HepG2 (cell line): ENCODE results near the gene LSM12. TPM values are rescaled to one million over a fixed set of nuclear protein-coding genes. Genes with fewer than 3 reads are reported as not detected.
A peak's percentile ranks its signal among the peaks of the same experiment; 100 is the strongest.

Experiments
- ATAC-seq: fragments of 200-7000 bp; cut with Tn5 transposase; 3 replicates; pipeline ENCODE4 v1.9.1; 2020; ENCODE audit warnings: mild to moderate bottlenecking, moderate library complexity
- BruUV-seq: library from RNA; stranded (reverse); fragments of 400-500 nt; replicated peaks from 2 replicates; lab custom pipeline; 2021; lab: Mats Ljungman, UMichigan
- CTCF ChIA-PET: fragments of 300-600 bp; formaldehyde crosslinking; extraction: SDS; loops from one replicate; lab custom pipeline; 2021; ENCODE audit warnings: low total read pairs, inconsistent platforms, low intra/inter-chr PET ratio; lab: Yijun Ruan, JAX
- POLR2A ChIA-PET: fragments of 350-600 bp; sonication (Branson Sonifier 250); formaldehyde crosslinking; loops from one replicate; lab custom pipeline; 2020; ENCODE audit warnings: antibody characterized with exemption, inconsistent platforms; lab: Yijun Ruan, JAX
- DNase-seq: peaks from one replicate; pipeline ENCODE4 v3.0.0-alpha.2; 2015; ENCODE audit warnings: low spot score
- FAIRE-seq: peaks from 3 replicates; lab custom pipeline; 2011; peaks lifted over from hg19 to GRCh38; lab: Jason Lieb, UNC
- H2AFZ ChIP-seq: one replicate; pipeline ENCODE4 v1.6.1; 2011; ENCODE audit warnings: low read length, inconsistent platforms
- H3K27ac ChIP-seq: fragments of 300-600 bp; 3 replicates; pipeline ENCODE4 v1.8.0; 2011; ENCODE audit warnings: mixed run types, mild to moderate bottlenecking, mixed read lengths, low read length, inconsistent platforms; ENCODE audit not compliant: insufficient read depth; ENCODE audit errors: extremely low read length
- H3K27me3 ChIP-seq, 2 experiments: fragments of 200-600 bp in 1 of 2; 2 replicates in 1 of 2; 3 replicates in 1 of 2; pipeline versions ENCODE4 v1.6.0 to v1.8.0; 2011; ENCODE audit warnings: low read length in 2 of 2, mild to moderate bottlenecking in 2 of 2, moderate library complexity in 2 of 2, inconsistent platforms in 1 of 2; ENCODE audit not compliant: insufficient read depth in 2 of 2, control insufficient read depth in 1 of 2
- H3K36me3 ChIP-seq, 2 experiments: fragments of 200-600 bp in 1 of 2; replicated peaks in 1 of 2; 2 replicates in 1 of 2; 3 replicates in 1 of 2; pipeline versions ENCODE4 v1.5.1 to v1.8.0; 2011; ENCODE audit warnings: low read length in 2 of 2, inconsistent platforms in 1 of 2; ENCODE audit not compliant: insufficient read depth in 2 of 2, control insufficient read depth in 1 of 2
- H3K4me1 ChIP-seq: 2 replicates; pipeline ENCODE4 v1.5.1; 2012; ENCODE audit warnings: low read length, inconsistent platforms; ENCODE audit not compliant: insufficient read depth
- H3K4me2 ChIP-seq: 2 replicates; pipeline ENCODE4 v1.6.0; 2011; ENCODE audit warnings: low read depth, low read length, inconsistent platforms
- H3K4me3 ChIP-seq, 3 experiments: fragments of 200-600 bp in 1 of 3; sonication (generic), shearing (Covaris generic) in 1 of 3; replicated peaks in 1 of 3; 2 replicates each; pipeline ENCODE4 v1.5.1; 2011 to 2016; ENCODE audit warnings: low read length in 3 of 3, inconsistent platforms in 2 of 3, low read depth in 2 of 3, mild to moderate bottlenecking in 2 of 3, control low read depth in 1 of 3, mixed read lengths in 1 of 3; ENCODE audit not compliant: insufficient read depth in 1 of 3
- H3K79me2 ChIP-seq: one replicate; pipeline ENCODE4 v1.6.1; 2011; ENCODE audit warnings: low read length, inconsistent platforms; ENCODE audit not compliant: insufficient read depth
- H3K9ac ChIP-seq: 2 replicates; pipeline ENCODE4 v1.6.0; 2011; ENCODE audit warnings: mild to moderate bottlenecking, low read depth, low read length, inconsistent platforms; ENCODE audit not compliant: insufficient read depth
- H3K9me3 ChIP-seq: 2 replicates; pipeline ENCODE4 v1.5.1; 2012; ENCODE audit warnings: mild to moderate bottlenecking, low read length
- H4K20me1 ChIP-seq: 2 replicates; pipeline ENCODE4 v1.6.0; 2011; ENCODE audit warnings: inconsistent platforms, mild to moderate bottlenecking, low read length, moderate library complexity; ENCODE audit not compliant: insufficient read depth
- ATF7 ChIP-seq, 2 experiments: fragments of 450-650 bp in 1 of 2; sonication (generic) in 1 of 2; formaldehyde crosslinking in 1 of 2; IDR thresholded peaks; 2 replicates each; pipeline versions ENCODE4 v1.4.0 to v1.6.1; 2016 to 2020; ENCODE audit warnings: antibody characterized with exemption in 1 of 2, mild to moderate bottlenecking in 1 of 2, missing genetic modification reagents in 1 of 2
- HOXA5 ChIP-seq: sonication (generic); formaldehyde crosslinking; IDR thresholded peaks from 2 replicates; pipeline ENCODE4 v1.4.0; 2020; ENCODE audit warnings: missing genetic modification reagents
- MAF1 ChIP-seq: sonication (generic); formaldehyde crosslinking; IDR thresholded peaks from 2 replicates; pipeline ENCODE4 v1.5.0; 2020; ENCODE audit warnings: missing genetic modification reagents, borderline replicate concordance
- MTF2 ChIP-seq: sonication (generic); formaldehyde crosslinking; IDR thresholded peaks from 2 replicates; pipeline ENCODE4 v1.5.0; 2020; ENCODE audit warnings: missing genetic modification reagents, borderline replicate concordance
- PHB2 ChIP-seq: fragments of 450-650 bp; IDR thresholded peaks from 2 replicates; pipeline ENCODE4 v1.6.1; 2018; ENCODE audit not compliant: partially characterized antibody
- RAD21 ChIP-seq: fragments of 450-650 bp; formaldehyde crosslinking; IDR thresholded peaks from 2 replicates; pipeline ENCODE4 v1.5.0; 2020; ENCODE audit warnings: mild to moderate bottlenecking
- SATB2 ChIP-seq: sonication (generic); formaldehyde crosslinking; IDR thresholded peaks from 2 replicates; pipeline ENCODE4 v1.5.0; 2020; ENCODE audit warnings: missing genetic modification reagents
- ZBTB42 ChIP-seq: sonication (generic); formaldehyde crosslinking; IDR thresholded peaks from 2 replicates; pipeline ENCODE4 v1.5.0; 2020; ENCODE audit warnings: mild to moderate bottlenecking, missing genetic modification reagents
- ZFP37 ChIP-seq: sonication (generic); formaldehyde crosslinking; IDR thresholded peaks from 2 replicates; pipeline ENCODE4 v1.4.0; 2020; ENCODE audit warnings: missing genetic modification reagents, borderline replicate concordance
- ZMYM2 ChIP-seq: sonication (generic); formaldehyde crosslinking; IDR thresholded peaks from 2 replicates; pipeline ENCODE4 v1.8.0; 2022; ENCODE audit warnings: mild to moderate bottlenecking, missing genetic modification reagents
- ZNF510 ChIP-seq: sonication (generic); formaldehyde crosslinking; IDR thresholded peaks from 2 replicates; pipeline ENCODE4 v1.4.0; 2020; ENCODE audit warnings: low read depth, mild to moderate bottlenecking, missing genetic modification reagents
- ZNF556 ChIP-seq: sonication (generic); formaldehyde crosslinking; IDR thresholded peaks from 2 replicates; pipeline ENCODE4 v1.4.0; 2020; ENCODE audit warnings: mild to moderate bottlenecking, missing genetic modification reagents, borderline replicate concordance
- ZNF609 ChIP-seq: sonication (generic); formaldehyde crosslinking; IDR thresholded peaks from 2 replicates; pipeline ENCODE4 v1.4.0; 2020; ENCODE audit warnings: mild to moderate bottlenecking, missing genetic modification reagents, borderline replicate concordance
- ZNF780A ChIP-seq: sonication (generic); formaldehyde crosslinking; IDR thresholded peaks from 2 replicates; pipeline ENCODE4 v1.8.0; 2022; ENCODE audit warnings: mild to moderate bottlenecking, missing genetic modification reagents, moderate library complexity
- WGBS: methylation state at CpG from one replicate; pipeline ENCODE4 v1.1.6; 2017; ENCODE audit warnings: low lambda C conversion rate; 5-methylcytosine and 5-hydroxymethylcytosine counted together
- in situ Hi-C: cut with HindIII; loops from 2 replicates; pipeline ENCODE4 v1.10.0; 2017; ENCODE audit warnings: low pct_unique_long_range_greater_than_20kb; ENCODE audit not compliant: extremely low pct_ligation_motif_present
- intact Hi-C: fragments of 100-400 bp; cut with micrococcal nuclease; formaldehyde crosslinking; loops from one replicate; pipeline ENCODE4 v1.10.0; 2022; ENCODE audit not compliant: unreplicated experiment
- polyA plus RNA-seq, 8 experiments: library from polyadenylated mRNA; depleted of rRNA in 3 of 8; stranded (reverse) in 7 of 8; unstranded in 1 of 8; fragments of >200 nt; fragmentation: Illumina TruSeq in 4 of 8; extraction: Trizol in 4 of 8; gene quantifications; 2 replicates each; pipeline versions ENCODE4 v1.2.1 to v1.2.3, GENCODE V29; 2011 to 2016; ENCODE audit warnings: low read depth in 4 of 8, missing spikeins in 1 of 8, mixed read lengths in 1 of 8; ENCODE audit not compliant: insufficient read depth in 1 of 8
- total RNA-seq, 5 experiments: library from RNA; depleted of rRNA; stranded (reverse); fragments of >200 nt; fragmentation: Illumina TruSeq; extraction: Trizol; gene quantifications; 2 replicates each; pipeline ENCODE4 v1.2.3, GENCODE V29; 2016; ENCODE audit warnings: low read depth in 1 of 5
- TF ChIP-seq, protein P1 (sequence below): sonication (generic); formaldehyde crosslinking; IDR thresholded peaks from 2 replicates; pipeline ENCODE4 v1.4.0; 2020; ENCODE audit warnings: low read depth, mild to moderate bottlenecking, missing genetic modification reagents
- TF ChIP-seq, protein P2 (sequence below): sonication (generic); formaldehyde crosslinking; IDR thresholded peaks from 2 replicates; pipeline ENCODE4 v1.4.0; 2020; ENCODE audit warnings: missing genetic modification reagents

LSM12 gene
- total and polyA plus RNA-seq, 2 of the 13 experiments (the other 11 are each of a cell fraction or from before 2014, with no cell fraction given), result 52.8 to 55.7 TPM

GRCh38 chr17:44071198-44071520 is 4.7 kb upstream of the LSM12 start:
- Histone ChIP-seq H3K4me1 (peaks cover 40% of the 10 kb centered on the region), H3K4me3 (peak overlapping the region; percentile 63 to 96 (median 77)), H3K9me3 (no peaks in the 10 kb centered on the region), H3K27me3 (no peaks in the 10 kb centered on the region; a peak in 1 of 5 replicates), H3K36me3 (peaks cover 4 to 21% of the 10 kb centered on the region in 2 experiments), H4K20me1 (no peaks in the 10 kb centered on the region), H3K27ac (peak overlapping the region; percentile 88), H2AFZ (no peak overlapping the region), H3K4me2 (peak overlapping the region; percentile 98), H3K79me2 (peaks cover 13% of the 10 kb centered on the region), H3K9ac (peak overlapping the region; percentile 92)
- WGBS, result under 1% methylated on average over 3 of the region's 3 CpGs
- no peak for ATAC-seq
- DNase-seq, result no peak
- intact Hi-C loops, result loop anchor here (2.0 kb wide), 1 partner anchor 40 kb away; no protein-coding TSS in a partner anchor
- CTCF ChIA-PET, result interaction anchor here (1.3 kb wide), 1 partner anchor 12 kb away, joined by 3 read pairs; no protein-coding TSS in a partner anchor
- POLR2A ChIA-PET, result interaction anchor here (1.4 to 4.6 kb wide), 9 partner anchors 16 to 149 kb away, joined by 3 to 16 read pairs (median 9); partner anchors contain the start of genes HDAC5, TMUB2 and UBTF
- in situ Hi-C loops, result no loop called here
- no peak for FAIRE-seq
- BruUV-seq, result TSS peak; percentile 72
- TF ChIP-seq, protein P1, sequence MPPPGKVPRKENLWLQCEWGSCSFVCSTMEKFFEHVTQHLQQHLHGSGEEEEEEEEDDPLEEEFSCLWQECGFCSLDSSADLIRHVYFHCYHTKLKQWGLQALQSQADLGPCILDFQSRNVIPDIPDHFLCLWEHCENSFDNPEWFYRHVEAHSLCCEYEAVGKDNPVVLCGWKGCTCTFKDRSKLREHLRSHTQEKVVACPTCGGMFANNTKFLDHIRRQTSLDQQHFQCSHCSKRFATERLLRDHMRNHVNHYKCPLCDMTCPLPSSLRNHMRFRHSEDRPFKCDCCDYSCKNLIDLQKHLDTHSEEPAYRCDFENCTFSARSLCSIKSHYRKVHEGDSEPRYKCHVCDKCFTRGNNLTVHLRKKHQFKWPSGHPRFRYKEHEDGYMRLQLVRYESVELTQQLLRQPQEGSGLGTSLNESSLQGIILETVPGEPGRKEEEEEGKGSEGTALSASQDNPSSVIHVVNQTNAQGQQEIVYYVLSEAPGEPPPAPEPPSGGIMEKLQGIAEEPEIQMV, result no peak
- TF ChIP-seq MAF1 (no peak), SATB2 (CRISPR knock-in tag) (no peak), HOXA5 (CRISPR knock-in tag) (peak; percentile 2; the same call in 1 of the 2 replicates), ZNF780A (CRISPR knock-in tag) (0 out of 2 replicates have a peak, but pooled peaks have one; percentile 9), RAD21 (CRISPR knock-in tag) (0 out of 2 replicates have a peak, but pooled peaks have one; percentile 11), MTF2 (no peak), PHB2 (no peak), ZNF510 (CRISPR knock-in tag) (0 out of 2 replicates have a peak, but pooled peaks have one; percentile 8), ATF7 (IDR thresholded peaks at IDR 0.05) (no peak), ATF7 (CRISPR knock-in tag; IDR thresholded peaks at IDR 0.05) (no peak), ZMYM2 (CRISPR knock-in tag) (no peak), ZFP37 (CRISPR knock-in tag) (0 out of 2 replicates have a peak, but pooled peaks have one; percentile 17), ZNF609 (CRISPR knock-in tag) (peak; percentile 5; the same call in 1 of the 2 replicates), ZBTB42 (CRISPR knock-in tag) (no peak), ZNF556 (CRISPR knock-in tag) (no peak)
- TF ChIP-seq, protein P2, sequence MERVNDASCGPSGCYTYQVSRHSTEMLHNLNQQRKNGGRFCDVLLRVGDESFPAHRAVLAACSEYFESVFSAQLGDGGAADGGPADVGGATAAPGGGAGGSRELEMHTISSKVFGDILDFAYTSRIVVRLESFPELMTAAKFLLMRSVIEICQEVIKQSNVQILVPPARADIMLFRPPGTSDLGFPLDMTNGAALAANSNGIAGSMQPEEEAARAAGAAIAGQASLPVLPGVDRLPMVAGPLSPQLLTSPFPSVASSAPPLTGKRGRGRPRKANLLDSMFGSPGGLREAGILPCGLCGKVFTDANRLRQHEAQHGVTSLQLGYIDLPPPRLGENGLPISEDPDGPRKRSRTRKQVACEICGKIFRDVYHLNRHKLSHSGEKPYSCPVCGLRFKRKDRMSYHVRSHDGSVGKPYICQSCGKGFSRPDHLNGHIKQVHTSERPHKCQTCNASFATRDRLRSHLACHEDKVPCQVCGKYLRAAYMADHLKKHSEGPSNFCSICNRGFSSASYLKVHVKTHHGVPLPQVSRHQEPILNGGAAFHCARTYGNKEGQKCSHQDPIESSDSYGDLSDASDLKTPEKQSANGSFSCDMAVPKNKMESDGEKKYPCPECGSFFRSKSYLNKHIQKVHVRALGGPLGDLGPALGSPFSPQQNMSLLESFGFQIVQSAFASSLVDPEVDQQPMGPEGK (CRISPR knock-in tag), result 0 out of 2 replicates have a peak, but pooled peaks have one; percentile 8
